A673 (cell line): ENCODE measurements around the gene CHRND. TPM values are rescaled to one million over a fixed set of nuclear protein-coding genes. Genes with fewer than 3 reads are reported as not detected.
A peak's percentile ranks its signal among the peaks of the same experiment; 100 is the strongest.

Experiments used
- BruUV-seq: library from RNA; stranded (reverse); fragments of 400-500 nt; replicated peaks from 2 replicates; lab custom pipeline; 2021; lab: Mats Ljungman, UMichigan
- CTCF ChIA-PET: fragments of 300-600 bp; sonication (Branson Sonifier 250); formaldehyde crosslinking; loops from one replicate; lab custom pipeline; 2022; ENCODE audit warnings: antibody characterized with exemption; lab: Charles Lee
- POLR2A ChIA-PET: fragments of 300-600 bp; sonication (Branson Sonifier 250); formaldehyde crosslinking; loops from one replicate; lab custom pipeline; 2022; ENCODE audit warnings: antibody characterized with exemption; ENCODE audit not compliant: low non-redundant PET; lab: Charles Lee
- DNase-seq: peaks from one replicate; pipeline ENCODE4 v3.0.0-alpha.2; 2015; ENCODE audit warnings: low spot score
- H3K27ac ChIP-seq: fragments of 200-600 bp; sonication (generic); 2 replicates; pipeline ENCODE4 v1.5.1; 2016; ENCODE audit warnings: mixed run types, low read depth, mild to moderate bottlenecking, mixed read lengths, antibody characterized with exemption, low read length; ENCODE audit not compliant: poor library complexity, severe bottlenecking
- H3K27me3 ChIP-seq: fragments of 200-600 bp; sonication (generic); replicated peaks from 2 replicates; pipeline ENCODE4 v1.6.1; 2017; ENCODE audit warnings: mixed run types, low read depth, mild to moderate bottlenecking, mixed read lengths, antibody characterized with exemption, low read length; ENCODE audit not compliant: insufficient read depth, poor library complexity
- H3K36me3 ChIP-seq: fragments of 200-600 bp; sonication (generic); 2 replicates; pipeline ENCODE4 v1.6.1; 2016; ENCODE audit warnings: mixed run types, mild to moderate bottlenecking, mixed read lengths, antibody characterized with exemption, low read length; ENCODE audit not compliant: insufficient read depth, poor library complexity, severe bottlenecking
- H3K4me1 ChIP-seq: fragments of 200-600 bp; sonication (generic); 2 replicates; pipeline ENCODE4 v1.6.1; 2017; ENCODE audit warnings: mixed run types, mild to moderate bottlenecking, mixed read lengths, antibody characterized with exemption, low read length; ENCODE audit not compliant: insufficient read depth, poor library complexity, severe bottlenecking
- H3K4me3 ChIP-seq: fragments of 200-600 bp; sonication (generic); 2 replicates; pipeline ENCODE4 v1.5.1; 2016; ENCODE audit warnings: low read depth, mixed run types, mild to moderate bottlenecking, mixed read lengths, low read length; ENCODE audit not compliant: poor library complexity, severe bottlenecking
- H3K9me3 ChIP-seq: fragments of 200-600 bp; sonication (generic); 2 replicates; pipeline ENCODE4 v1.6.1; 2016; ENCODE audit warnings: mixed run types, low read depth, mild to moderate bottlenecking, mixed read lengths, antibody characterized with exemption, low read length; ENCODE audit not compliant: poor library complexity, severe bottlenecking
- EZH2 ChIP-seq: fragments of 200-600 bp; sonication (generic); IDR thresholded peaks from 2 replicates; pipeline ENCODE4 v1.6.1; 2017; ENCODE audit warnings: borderline replicate concordance, low read depth, mild to moderate bottlenecking, mixed read lengths, antibody characterized with exemption, low read length; ENCODE audit not compliant: poor library complexity, severe bottlenecking
- intact Hi-C: fragments of 100-400 bp; cut with micrococcal nuclease; formaldehyde crosslinking; loops from one replicate; pipeline ENCODE4 v1.10.0; 2022; ENCODE audit not compliant: unreplicated experiment
- total RNA-seq: library from RNA; stranded (reverse); gene quantifications from 2 replicates; pipeline ENCODE4 v1.2.3, GENCODE V29; 2021
- TF ChIP-seq, protein P1 (sequence below): fragments of 300-800, 200-600 bp; sonication (generic); conservative IDR thresholded peaks from 2 replicates; pipeline ENCODE4 v1.5.1; 2017; ENCODE audit warnings: low read depth, mild to moderate bottlenecking, antibody characterized with exemption, low read length, moderate library complexity, mixed read lengths

Gene CHRND
- total RNA-seq, 1 experiment from 2014 or later: not detected

DNA sequence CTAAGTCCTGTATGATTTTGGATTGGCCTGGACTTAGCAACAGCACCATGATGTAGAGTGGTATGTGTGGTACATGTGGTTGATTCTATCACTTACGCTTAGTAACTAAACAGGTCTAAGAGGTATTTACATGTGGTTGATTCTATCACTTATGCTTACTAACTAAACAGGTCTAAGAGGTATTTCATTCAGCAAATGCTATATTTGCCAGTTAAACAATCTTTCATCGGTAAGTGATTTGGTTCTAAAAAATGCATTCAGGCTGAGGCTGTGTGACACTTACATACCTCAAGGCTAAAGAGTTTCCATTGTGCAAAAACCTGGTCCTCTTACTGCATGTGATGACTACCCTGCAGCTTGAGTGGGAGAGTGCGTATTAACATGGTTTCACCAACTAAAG, 37.6 kb downstream of the CHRND start:
- no peak for TF ChIP-seq EZH2
- TF ChIP-seq, protein P1, sequence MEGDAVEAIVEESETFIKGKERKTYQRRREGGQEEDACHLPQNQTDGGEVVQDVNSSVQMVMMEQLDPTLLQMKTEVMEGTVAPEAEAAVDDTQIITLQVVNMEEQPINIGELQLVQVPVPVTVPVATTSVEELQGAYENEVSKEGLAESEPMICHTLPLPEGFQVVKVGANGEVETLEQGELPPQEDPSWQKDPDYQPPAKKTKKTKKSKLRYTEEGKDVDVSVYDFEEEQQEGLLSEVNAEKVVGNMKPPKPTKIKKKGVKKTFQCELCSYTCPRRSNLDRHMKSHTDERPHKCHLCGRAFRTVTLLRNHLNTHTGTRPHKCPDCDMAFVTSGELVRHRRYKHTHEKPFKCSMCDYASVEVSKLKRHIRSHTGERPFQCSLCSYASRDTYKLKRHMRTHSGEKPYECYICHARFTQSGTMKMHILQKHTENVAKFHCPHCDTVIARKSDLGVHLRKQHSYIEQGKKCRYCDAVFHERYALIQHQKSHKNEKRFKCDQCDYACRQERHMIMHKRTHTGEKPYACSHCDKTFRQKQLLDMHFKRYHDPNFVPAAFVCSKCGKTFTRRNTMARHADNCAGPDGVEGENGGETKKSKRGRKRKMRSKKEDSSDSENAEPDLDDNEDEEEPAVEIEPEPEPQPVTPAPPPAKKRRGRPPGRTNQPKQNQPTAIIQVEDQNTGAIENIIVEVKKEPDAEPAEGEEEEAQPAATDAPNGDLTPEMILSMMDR: no peak
- no TSS peak for BruUV-seq
- Histone ChIP-seq H3K27ac (no peak overlapping the region), H3K27me3 (no peaks in the 10 kb centered on the region), H3K4me1 (no peaks in the 10 kb centered on the region), H3K9me3 (no peaks in the 10 kb centered on the region), H3K36me3 (peaks cover 67% of the 10 kb centered on the region), H3K4me3 (no peak overlapping the region)
- ChIA-PET POLR2A (no interaction called here), CTCF (no interaction called here)
- intact Hi-C loops: no loop called here
- no peak for DNase-seq

DNA sequence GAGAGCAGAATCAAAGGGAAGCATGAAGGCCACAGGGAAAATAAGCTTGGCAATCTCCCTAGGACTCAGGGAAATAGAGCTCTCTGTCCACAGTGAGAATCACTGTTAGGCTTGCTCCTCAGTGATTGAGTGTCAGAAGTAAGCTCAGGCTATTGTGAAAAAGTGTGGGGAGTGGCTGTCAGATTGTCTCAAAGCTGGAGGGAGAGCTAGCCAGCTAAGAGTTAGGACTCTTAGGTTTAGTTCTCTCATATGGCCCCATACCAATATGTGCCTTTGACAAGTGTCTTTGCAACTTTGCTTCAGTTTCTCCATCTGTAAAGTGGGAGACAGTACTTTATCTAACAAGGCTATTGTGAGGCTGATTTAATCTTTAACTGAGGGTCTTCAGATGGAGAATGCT, 41.8 kb downstream of the CHRND start:
- DNase-seq: no peak
- Histone ChIP-seq H3K27ac (no peak overlapping the region), H3K9me3 (no peaks in the 10 kb centered on the region), H3K4me3 (no peak overlapping the region), H3K36me3 (peaks cover 59% of the 10 kb centered on the region), H3K4me1 (no peaks in the 10 kb centered on the region), H3K27me3 (no peaks in the 10 kb centered on the region)
- no peak for TF ChIP-seq EZH2
- TF ChIP-seq, protein P1: no peak
- no TSS peak for BruUV-seq
- intact Hi-C loops: no loop called here
- POLR2A ChIA-PET: no interaction called here
- CTCF ChIA-PET: no interaction called here

DNA sequence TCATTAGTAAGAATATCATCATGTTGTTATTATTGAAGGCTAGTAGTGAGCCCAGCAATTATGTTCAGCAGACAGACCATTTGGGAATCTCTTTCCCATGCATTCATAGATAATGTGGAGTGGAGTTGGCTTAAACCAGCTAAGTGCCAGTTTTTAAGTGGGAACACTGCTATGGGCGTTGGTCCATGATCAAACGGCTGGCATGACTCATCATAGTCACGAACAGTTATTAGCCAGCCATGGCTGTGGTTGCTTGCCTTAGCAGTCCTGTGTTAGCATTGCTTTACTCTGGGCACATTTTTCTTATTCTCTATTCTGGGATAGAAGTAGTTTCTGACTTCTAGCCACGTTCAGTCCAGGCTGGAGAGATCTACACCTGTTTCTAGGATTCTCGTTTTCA, 42.2 kb downstream of the CHRND start:
- H3K36me3 ChIP-seq: peaks cover 57% of the 10 kb centered on the region
- no TSS peak for BruUV-seq
- no peaks in the 10 kb centered on the region for H3K4me1 ChIP-seq
- H3K27me3 ChIP-seq: no peaks in the 10 kb centered on the region
- DNase-seq: peak; percentile 24
- intact Hi-C loops: no loop called here
- CTCF ChIA-PET: no interaction called here
- no peak for TF ChIP-seq EZH2
- TF ChIP-seq, protein P1: no peak
- no peak overlapping the region for H3K4me3 ChIP-seq
- POLR2A ChIA-PET: no interaction called here
- no peaks in the 10 kb centered on the region for H3K9me3 ChIP-seq
- H3K27ac ChIP-seq: no peak overlapping the region
